LNCAP (cell line): ENCODE data around the gene PSMC5.

Experiments
- CTCF ChIP-seq: fragments of 450-650 bp; IDR thresholded peaks from 2 replicates; pipeline ENCODE4 v1.5.1; 2017; ENCODE audit warnings: mild to moderate bottlenecking

Gene PSMC5

GRCh38 chr17:63823659-63824331 is 3.4 kb upstream of the PSMC5 start:
- TF ChIP-seq CTCF, result no peak

GRCh38 chr17:63824362-63824761 is 2.9 kb upstream of the PSMC5 start:
- TF ChIP-seq CTCF, result no peak

- TF ChIP-seq CTCF, result no peak
Observed at GRCh38 chr17:63826468-63827001, 696 bp upstream of the PSMC5 start.

GRCh38 chr17:63827801-63828221 is 580 bp downstream of the PSMC5 start:
- TF ChIP-seq CTCF, result no peak

GRCh38 chr17:63828936-63829335 is 1.7 kb downstream of the PSMC5 start:
- TF ChIP-seq CTCF, result no peak

- TF ChIP-seq CTCF, result no peak
Observed at GRCh38 chr17:63830278-63830677, 3.0 kb downstream of the PSMC5 start.

GRCh38 chr17:63830904-63831491 is 3.8 kb downstream of the PSMC5 start:
- TF ChIP-seq CTCF, result no peak
